ENCODE results near the gene HLA-DRB1.
A peak's percentile ranks its signal among the peaks of the same experiment; 100 is the strongest.
"Not testable (repeated sequence)": the region's sequence is repeated elsewhere in the genome, so short reads cannot be mapped to it uniquely, and the experiment has no call there.

The HLA-DRB1 gene

DNA sequence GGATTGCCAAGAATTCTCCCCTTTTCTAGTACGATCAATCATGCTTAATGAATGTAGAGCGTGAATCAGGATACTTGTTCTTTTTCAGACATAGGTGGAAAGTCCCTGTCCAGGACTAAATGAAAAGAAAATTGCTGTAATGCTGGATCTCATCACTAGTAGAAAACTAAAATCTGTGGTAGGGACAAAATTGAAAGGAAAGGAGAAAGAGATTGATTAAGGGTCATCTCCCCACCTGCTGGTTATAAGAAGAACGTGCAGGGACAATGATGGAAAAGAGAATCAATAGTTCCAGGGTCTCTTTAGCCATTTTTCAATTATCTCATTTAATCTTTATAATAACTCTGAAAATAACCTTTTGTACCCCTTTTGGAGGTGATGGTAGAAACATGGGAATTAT lies 18.7 kb upstream of the HLA-DRB1 start:
- DNase-seq, result no peak

DNA sequence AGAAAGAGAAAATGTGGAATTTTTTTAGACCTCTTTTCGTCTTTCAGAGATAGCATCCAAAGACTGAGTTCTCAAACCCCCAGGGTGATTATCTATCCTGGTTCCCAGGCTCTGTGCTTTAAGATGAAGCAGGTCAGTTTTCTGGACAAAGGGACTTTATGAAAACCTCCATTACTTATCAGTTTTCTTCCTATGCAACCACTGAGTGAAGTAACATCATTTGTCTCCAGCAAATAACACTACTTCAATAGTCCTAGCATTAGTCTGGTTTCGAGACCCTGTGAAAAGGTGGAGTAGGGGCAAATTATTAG lies 18.3 kb upstream of the HLA-DRB1 start:
- no peak for DNase-seq

- DNase-seq, result no peak
Observed at GRCh38 chr6:32607263-32607987, 17.8 kb upstream of the HLA-DRB1 start.

GRCh38 chr6:32604434-32604877 lies 14.8 kb upstream of the HLA-DRB1 start:
- peak in 1 of 2 experiments; percentile 24 for DNase-seq

GRCh38 chr6:32603888-32604287 lies 14.2 kb upstream of the HLA-DRB1 start:
- DNase-seq, result no peak

GRCh38 chr6:32603222-32603621 lies 13.6 kb upstream of the HLA-DRB1 start:
- DNase-seq, result no peak

- DNase-seq, result no peak
Observed at GRCh38 chr6:32602383-32602782, 12.7 kb upstream of the HLA-DRB1 start.

- DNase-seq, result no peak
Observed at GRCh38 chr6:32597024-32597423, 7.4 kb upstream of the HLA-DRB1 start.

DNA sequence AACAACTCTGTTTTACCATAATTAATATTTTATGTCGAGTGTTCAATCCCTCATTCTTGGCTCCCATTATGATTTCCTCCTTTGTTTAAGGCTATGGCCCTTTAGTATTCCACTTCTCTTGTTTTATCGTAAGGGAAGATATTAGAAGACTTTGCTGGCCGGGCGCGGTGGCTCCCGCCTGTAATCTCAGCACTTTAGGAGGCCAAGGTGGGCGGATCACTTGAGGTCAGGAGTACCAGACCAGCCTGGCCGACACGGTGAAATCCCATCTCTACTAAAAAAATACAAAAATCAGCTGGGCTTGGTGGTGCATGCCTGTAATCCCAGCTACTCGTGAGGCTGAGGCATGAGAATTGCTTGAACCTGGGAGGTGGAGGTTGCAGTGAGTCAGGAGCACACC lies 1.1 kb upstream of the HLA-DRB1 start:
- not testable (repeated sequence) for DNase-seq

DNA sequence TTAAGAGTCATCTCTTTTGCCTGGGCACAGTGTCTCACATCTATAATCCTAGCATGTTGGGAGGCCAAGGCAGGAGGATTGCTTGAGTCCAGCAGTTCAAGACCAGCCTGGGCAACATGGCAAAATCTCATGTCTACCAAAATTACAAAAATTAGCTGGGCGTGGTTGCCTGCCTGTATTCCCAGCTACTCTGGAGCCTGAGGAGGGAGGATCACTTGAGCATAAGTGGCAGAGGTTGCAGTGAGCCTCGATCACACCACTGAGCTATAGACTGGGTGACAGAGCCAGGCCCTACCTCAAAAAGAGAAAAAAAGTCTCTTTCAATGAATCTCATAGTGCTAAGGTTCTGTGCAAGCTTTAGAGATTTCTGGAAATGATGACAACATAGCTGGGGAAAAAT lies 1.5 kb downstream of the HLA-DRB1 start:
- DNase-seq, result no peak

- no peak for DNase-seq
Observed at GRCh38 chr6:32583527-32583898, 6.1 kb downstream of the HLA-DRB1 start.

GRCh38 chr6:32581315-32582095 lies 8.1 kb downstream of the HLA-DRB1 start:
- DNase-seq, result no peak

- DNase-seq, result no peak
Observed at GRCh38 chr6:32580593-32580992, 9.1 kb downstream of the HLA-DRB1 start.

DNA sequence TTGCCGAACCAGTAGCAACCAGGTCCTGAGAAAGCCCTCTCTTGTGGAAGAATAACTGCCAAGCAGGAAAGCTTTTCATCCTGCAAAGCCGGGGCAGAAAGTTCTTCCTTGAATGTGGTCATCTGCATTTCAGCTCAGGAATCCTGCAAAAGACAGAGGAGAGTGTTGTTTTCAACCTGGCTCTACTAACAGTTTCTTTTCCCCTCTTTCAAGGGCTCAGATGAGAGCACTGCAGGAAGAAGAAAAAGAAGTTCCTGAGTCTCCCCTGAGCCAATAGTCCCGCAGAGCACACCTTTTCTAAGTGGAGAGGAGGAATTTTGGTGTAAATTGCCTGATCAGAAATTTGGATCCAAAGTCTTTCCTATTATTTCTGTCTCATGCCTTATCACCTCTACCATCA lies 10.7 kb downstream of the HLA-DRB1 start:
- no peak for DNase-seq

- not testable (repeated sequence) for DNase-seq
Observed at GRCh38 chr6:32577493-32577892, 12.2 kb downstream of the HLA-DRB1 start.

DNA sequence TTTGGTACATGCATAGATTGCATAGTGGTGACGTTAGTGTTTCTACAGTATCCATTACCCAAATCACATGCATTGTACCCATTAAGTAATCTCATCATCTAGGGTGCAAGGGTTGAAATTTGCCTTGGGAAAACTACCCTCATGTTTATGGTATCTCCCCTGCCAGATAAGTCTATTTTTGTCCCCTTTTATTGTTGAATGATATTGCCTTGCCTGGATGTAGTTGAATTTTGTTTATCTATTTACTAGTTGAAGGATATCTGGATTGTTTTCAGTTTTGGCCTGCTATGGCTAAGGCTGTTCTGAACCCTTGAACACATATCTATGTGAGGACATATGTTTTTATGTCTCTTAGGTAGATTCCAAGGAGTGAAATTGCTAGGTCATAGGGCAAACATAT lies 13.4 kb downstream of the HLA-DRB1 start:
- no peak for DNase-seq

DNA sequence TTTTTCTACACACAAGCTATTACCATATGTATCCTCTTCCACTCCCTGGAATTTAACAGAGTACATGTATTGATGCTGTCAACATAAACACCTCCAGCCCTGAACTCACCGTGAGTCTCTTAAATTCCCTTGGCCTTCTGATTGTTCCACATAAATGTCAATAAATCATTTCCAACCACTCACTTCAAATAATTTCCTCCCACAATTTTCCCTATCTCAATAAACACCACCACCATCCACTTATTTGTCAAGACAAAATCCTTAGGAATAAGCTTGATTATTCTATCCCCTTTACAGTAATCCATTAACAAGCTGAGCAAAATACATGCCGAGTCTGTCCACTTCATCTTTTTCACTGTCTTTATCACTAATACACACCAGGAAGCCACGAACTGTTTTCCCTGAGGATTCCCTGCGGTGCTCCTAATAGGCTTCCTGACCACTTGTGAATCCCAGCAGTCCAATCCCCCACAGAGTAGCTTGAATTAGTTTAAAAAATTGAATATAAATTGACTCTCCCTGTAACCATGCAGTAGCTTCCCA lies 19.2 kb downstream of the HLA-DRB1 start:
- DNase-seq, result no peak

DNA sequence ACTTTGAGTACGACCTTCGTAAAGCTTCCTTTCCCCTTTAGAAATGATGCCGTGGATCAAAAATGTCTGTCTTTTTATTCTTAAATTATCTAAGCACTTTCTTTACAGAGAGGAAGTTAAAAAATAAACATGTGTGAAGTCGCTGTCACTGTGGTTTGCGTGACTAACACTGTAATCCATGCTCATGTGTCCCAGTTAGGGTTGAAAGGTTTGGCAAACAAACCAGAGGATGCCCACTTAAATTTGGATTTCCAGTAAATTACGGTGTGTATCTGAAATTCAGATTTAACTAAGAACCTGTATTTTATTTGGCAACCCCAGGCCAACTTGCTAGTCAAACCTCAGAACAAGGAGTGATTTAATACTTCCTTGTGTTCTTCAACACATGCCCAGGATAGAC lies 21.1 kb downstream of the HLA-DRB1 start:
- no peak for DNase-seq

GRCh38 chr6:32566957-32567356 lies 22.7 kb downstream of the HLA-DRB1 start:
- no peak for DNase-seq

DNA sequence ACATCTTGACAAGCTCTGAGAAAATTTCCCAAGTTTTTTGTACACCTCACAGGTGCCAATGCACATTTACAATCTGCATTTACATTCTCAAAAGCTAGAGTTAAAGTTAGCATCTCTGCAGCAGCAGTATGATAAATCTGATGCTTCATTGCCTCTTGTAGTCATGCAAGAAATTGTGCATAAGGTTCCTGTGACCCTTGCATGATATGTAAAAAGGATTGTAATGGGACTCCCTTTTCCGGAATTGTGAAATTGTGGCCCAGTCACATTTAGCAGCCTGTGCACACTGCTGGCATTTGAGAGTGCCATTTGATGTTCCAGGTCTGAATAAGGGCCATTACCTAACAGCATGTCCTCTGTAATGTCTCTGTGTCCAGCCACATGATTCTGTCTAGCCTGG lies 24.1 kb downstream of the HLA-DRB1 start:
- no peak for DNase-seq

GRCh38 chr6:32562940-32563339 lies 26.7 kb downstream of the HLA-DRB1 start:
- DNase-seq, result no peak

GRCh38 chr6:32559747-32560146 lies 29.9 kb downstream of the HLA-DRB1 start:
- no peak for DNase-seq

DNA sequence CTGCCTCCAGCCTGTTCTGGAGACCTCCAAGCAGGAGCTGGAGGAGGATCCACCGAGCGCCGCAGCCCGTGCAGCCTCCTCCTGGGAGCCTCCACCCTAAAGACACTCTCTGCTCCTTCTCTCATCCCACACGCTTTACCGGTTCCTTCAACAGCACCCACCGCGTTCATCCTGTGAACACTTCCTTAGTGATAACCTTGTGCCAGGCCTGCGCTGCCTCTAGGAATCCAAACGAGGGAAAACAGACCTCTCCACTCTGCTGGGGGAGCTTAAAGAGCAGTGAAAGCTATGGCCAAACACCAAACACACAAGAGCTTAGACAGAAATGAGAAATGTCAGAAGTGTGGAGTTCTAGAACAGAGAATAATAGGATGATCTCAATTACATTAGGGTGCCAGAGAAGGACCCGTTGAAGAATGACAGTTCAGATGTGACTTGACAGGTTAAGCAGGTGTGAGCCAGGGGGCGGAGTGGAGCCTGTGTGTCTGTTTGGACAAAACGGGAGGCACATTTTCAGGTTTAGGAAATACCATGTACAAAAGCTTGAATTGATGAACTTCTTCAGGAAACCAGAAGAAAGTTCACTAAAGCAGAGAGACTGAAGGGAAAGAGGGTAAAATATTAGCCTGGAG lies 31.1 kb downstream of the HLA-DRB1 start:
- DNase-seq, result no peak

All from SW 1271 (cell line).